GM10248 (cell line): ENCODE measurements around the gene TFB1M.

Experiments
- CTCF ChIA-PET: fragments of 300-600 bp; sonication (Branson Sonifier 250); formaldehyde crosslinking; extraction: SDS; loops from one replicate; lab custom pipeline; 2021; ENCODE audit warnings: antibody characterized with exemption; lab: Yijun Ruan, JAX
- POLR2A ChIA-PET: fragments of 350-650 bp; sonication (Branson Sonifier 250); formaldehyde crosslinking; extraction: SDS; loops from one replicate; lab custom pipeline; 2020; ENCODE audit warnings: antibody characterized with exemption; lab: Yijun Ruan, JAX
- DNase-seq: peaks from one replicate; pipeline ENCODE4 v3.0.0; 2012; ENCODE audit errors: extremely low spot score
- CTCF ChIP-seq: IDR thresholded peaks from 2 replicates; pipeline ENCODE4 v1.5.1; 2012; ENCODE audit warnings: mild to moderate bottlenecking, low read depth; ENCODE audit errors: extremely low read depth, missing control alignments, control extremely low read depth

TFB1M gene

GRCh38 chr6:155309150-155309549 lies 5.1 kb downstream of the TFB1M start:
- CTCF ChIA-PET, result no interaction called here
- DNase-seq, result no peak
- TF ChIP-seq CTCF, result no peak
- POLR2A ChIA-PET, result no interaction called here

- no peak for DNase-seq
- ChIA-PET CTCF (interaction anchor here (0.8 to 1.4 kb wide), 5 partner anchors 8 to 236 kb away, joined by 3 to 5 read pairs (median 3); no protein-coding TSS in a partner anchor), POLR2A (no interaction called here)
- TF ChIP-seq CTCF, result no peak
Measured at GRCh38 chr6:155306958-155307357, 7.3 kb downstream of the TFB1M start.

- CTCF ChIA-PET, result interaction anchor here (1.0 to 1.7 kb wide), 4 partner anchors 9 to 35 kb away, joined by 3 to 9 read pairs (median 3); no protein-coding TSS in a partner anchor
- no peak for DNase-seq
- POLR2A ChIA-PET, result no interaction called here
- TF ChIP-seq CTCF, result no peak
Measured at GRCh38 chr6:155303361-155303870, 10.9 kb downstream of the TFB1M start.

- no peak for DNase-seq
Measured at GRCh38 chr6:155301867-155302266, 12.4 kb downstream of the TFB1M start.

GRCh38 chr6:155297669-155298068 lies 16.6 kb downstream of the TFB1M start:
- ChIA-PET CTCF (interaction anchor here (1.2 to 1.4 kb wide), 2 partner anchors 9 to 10 kb away, joined by 3 read pairs; no protein-coding TSS in a partner anchor), POLR2A (no interaction called here)
- TF ChIP-seq CTCF, result no peak
- DNase-seq, result no peak

More at GRCh38 chr6:155301867-155302266, 12.4 kb downstream of the TFB1M start:
- ChIA-PET CTCF (interaction anchor here (1.3 to 3.9 kb wide), 4 partner anchors 10 to 31 kb away, joined by 3 to 15 read pairs (median 8); no protein-coding TSS in a partner anchor), POLR2A (no interaction called here)
- no peak for TF ChIP-seq CTCF

- DNase-seq, result no peak
- no peak for TF ChIP-seq CTCF
- CTCF ChIA-PET, result interaction anchor here (1.0 to 1.4 kb wide), 2 partner anchors 115 to 129 kb away, joined by 3 to 4 read pairs; no protein-coding TSS in a partner anchor
- POLR2A ChIA-PET, result no interaction called here
Measured at GRCh38 chr6:155292711-155293110, 21.6 kb downstream of the TFB1M start.

GRCh38 chr6:155291291-155291690 lies 23.0 kb downstream of the TFB1M start:
- ChIA-PET CTCF (no interaction called here), POLR2A (no interaction called here)
- TF ChIP-seq CTCF, result no peak
- DNase-seq, result no peak
